Tongue (tissue), 2 donors: Measurements from ENCODE around the gene CLDN5. TPM values are rescaled to one million over a fixed set of nuclear protein-coding genes. Genes with fewer than 3 reads are reported as not detected.

ENCODE experiments used
- DNase-seq: peaks from one replicate; pipeline ENCODE4 v3.0.0-alpha.2; 2015
- total RNA-seq: library from RNA; depleted of rRNA; stranded (reverse); fragments of >200 nt; gene quantifications from one replicate; pipeline ENCODE4 v1.2.3, GENCODE V29; 2014

Gene CLDN5
- total RNA-seq, 1 donor from 2014 or later, result 147 TPM

- no peak for DNase-seq
Measured at GRCh38 chr22:19503869-19504268, 20.3 kb downstream of the CLDN5 start.

GRCh38 chr22:19503367-19503766 is 20.8 kb downstream of the CLDN5 start:
- no peak for DNase-seq

GRCh38 chr22:19501897-19502447 is 22.2 kb downstream of the CLDN5 start:
- no peak for DNase-seq

DNA sequence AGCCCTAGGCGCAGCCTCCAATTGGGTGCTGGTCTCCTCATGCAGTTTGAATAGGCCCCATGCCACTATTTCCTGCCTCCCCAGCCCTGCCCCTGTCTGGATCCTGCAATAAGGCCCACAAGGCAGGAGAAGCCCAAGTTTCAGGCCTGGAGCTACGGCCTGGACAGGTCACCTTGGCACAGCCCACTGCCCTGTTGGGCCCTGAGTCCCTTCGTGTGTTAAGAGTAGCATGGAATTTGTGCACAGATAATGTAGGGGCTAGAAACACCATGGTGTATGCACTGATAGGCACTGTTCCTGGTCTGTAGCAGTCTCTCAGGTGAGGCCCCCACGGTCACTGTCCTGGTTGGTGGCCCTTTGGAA is 24.3 kb downstream of the CLDN5 start:
- DNase-seq, result no peak

DNA sequence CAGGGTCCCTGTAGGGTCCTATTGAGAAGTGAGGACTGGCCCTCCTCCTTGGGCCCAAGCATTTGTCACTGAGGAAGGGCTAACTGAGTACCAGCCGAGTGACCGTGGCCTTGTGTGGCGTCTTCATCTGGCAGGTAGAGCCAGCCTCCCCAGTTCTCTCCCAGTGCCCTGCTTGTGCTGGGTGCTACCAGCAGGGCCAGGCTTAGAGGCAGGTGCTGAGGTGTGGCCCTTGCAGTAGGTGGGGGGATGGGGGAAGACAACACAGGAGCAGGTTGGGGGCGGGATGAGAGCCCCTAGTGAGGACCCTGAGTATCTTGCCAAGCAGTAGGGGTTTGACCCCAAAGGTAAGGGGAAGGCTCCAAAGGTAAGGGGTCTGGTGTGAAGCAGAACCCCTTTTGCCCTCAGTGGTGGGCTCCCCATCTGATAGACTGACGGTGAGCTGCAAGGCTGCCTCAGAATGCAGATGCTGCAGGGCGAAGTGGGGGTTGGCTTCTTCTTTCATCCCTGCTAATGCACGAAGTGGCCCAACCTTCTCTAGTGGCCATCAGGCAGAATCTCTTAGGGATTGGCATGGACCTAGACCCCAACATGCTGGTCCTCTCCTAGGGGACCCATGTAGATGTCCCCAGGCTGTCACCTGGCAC is 24.9 kb downstream of the CLDN5 start:
- no peak for DNase-seq

DNA sequence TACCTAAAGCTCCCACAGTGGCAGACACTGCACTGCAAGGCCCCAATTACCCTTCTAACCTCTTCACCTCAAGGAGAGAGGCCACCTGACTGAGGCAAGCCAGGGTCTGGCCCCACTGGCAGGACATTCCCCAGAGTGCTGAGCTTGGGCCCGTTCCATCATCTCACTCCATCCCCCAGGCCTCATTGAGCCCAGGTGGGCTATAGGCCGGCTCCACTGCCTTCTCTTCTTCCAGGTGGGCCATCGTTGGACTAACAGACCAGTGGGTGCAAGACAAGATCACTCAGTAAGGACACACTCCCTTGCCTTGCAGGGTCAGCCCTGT is 25.4 kb downstream of the CLDN5 start:
- DNase-seq, result no peak

DNA sequence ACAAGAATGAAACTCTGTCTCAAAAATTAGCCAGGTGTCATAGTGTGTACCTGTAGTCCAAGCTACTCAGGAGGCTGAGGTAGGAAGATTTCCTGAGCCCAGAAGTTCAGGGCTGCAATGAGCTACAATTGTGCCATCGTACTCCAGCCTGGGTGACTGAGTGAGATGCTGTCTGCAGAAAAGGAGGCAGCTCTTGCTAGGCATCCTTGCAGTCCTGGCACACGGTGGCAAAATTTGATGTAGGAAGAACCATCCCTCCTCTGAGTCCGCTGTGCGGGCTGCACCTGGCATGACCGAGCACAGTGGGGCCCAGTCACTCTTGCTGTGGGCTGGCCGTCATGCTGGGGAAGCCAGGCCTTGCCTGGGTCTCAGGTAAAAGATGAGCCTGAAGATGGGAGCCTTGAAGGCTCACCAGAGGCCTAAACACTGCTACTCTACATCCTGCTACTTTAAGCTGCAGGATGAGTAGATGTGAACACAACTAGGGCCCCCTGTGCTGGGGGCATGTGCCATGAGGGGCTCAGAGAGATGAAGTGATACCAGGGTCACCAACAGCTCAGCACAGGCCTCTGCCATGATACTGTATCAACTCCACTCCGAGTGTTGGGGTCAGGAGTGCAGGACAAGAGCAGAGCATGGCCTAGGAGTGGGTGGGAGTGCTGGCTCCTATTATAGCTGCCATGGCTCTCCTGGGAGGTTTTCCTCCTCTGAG is 25.9 kb downstream of the CLDN5 start:
- DNase-seq, result no peak

- peak; percentile 83 for DNase-seq
Measured at GRCh38 chr22:19497245-19497644, 27.0 kb downstream of the CLDN5 start.

DNA sequence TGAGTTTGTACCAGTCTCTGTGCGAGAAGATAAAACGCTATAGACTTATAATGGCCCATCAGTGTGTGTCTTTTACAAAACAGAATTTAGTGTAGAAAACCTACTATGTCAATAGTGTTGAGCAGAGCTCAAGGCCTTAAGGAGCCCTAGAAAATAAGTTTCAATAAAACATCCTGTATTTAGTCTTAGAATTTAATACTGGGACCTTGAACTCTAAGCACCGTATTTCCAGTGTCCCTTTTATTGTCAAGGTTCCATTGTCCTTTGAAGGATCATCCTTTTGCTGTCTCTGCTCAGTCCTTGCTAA is 27.9 kb downstream of the CLDN5 start:
- no peak for DNase-seq

GRCh38 chr22:19495562-19496323 is 28.5 kb downstream of the CLDN5 start:
- DNase-seq, result peak; percentile 35

DNA sequence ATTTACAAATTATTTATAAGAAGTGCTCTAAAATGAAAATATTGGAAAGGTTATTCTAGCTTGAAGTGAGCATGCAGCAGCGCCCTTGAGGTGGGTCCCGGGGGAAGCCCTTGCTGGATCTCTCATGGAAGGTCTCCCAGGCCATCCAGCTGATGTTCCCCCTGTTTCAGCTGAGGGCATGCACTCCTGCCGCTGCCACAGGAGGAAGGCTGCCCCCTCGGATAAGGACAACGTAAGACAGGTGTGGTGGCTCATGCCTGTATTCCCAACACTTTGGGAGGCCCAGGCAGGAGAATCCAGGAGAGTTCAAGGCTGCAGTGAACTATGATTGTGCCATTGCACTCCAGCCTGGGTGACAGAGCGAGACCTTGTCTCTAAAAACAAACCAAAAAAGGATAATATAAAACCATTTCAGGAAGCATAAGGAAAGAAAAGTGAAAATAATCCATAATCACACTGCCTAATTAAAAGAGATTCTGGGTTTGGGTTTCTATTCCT is 29.5 kb downstream of the CLDN5 start:
- DNase-seq, result no peak

- no peak for DNase-seq
Measured at GRCh38 chr22:19494001-19494560, 30.1 kb downstream of the CLDN5 start.

GRCh38 chr22:19492504-19493174 is 31.6 kb downstream of the CLDN5 start:
- DNase-seq, result no peak

DNA sequence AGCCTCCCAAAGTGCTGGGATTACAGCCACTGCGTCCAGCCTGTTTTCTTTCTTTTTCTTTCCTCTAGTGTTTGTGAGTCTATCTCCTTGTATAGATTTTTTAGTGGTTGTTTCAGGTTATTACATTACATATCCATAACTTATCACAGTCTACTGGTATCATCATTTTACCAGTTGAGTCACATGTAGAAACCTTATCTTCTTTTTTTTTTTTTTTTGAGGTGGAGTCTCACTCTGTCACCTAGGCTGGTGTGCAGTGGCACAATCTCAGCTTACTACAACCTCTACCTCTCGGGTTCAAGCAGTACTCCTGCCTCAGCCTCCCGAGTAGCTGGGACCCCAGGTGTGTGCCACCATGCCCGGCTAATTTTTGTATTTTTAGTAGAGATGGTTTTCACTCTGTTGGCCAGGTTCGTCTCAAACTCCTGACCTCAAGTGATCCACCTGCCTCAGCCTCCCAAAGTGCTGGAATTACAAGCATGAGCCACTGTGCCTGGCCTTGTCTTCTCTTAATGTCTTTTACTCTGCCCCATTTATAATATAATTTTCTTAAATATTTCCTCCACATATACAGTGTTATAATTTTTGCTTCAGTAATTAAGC is 33.5 kb downstream of the CLDN5 start:
- DNase-seq, result no peak

- peak; percentile 45 for DNase-seq
Measured at GRCh38 chr22:19488884-19489843, 35.0 kb downstream of the CLDN5 start.

- DNase-seq, result no peak
Measured at GRCh38 chr22:19488285-19488684, 35.9 kb downstream of the CLDN5 start.

- DNase-seq, result no peak
Measured at GRCh38 chr22:19483481-19484244, 40.5 kb downstream of the CLDN5 start.

GRCh38 chr22:19482297-19482696 is 41.9 kb downstream of the CLDN5 start:
- no peak for DNase-seq

DNA sequence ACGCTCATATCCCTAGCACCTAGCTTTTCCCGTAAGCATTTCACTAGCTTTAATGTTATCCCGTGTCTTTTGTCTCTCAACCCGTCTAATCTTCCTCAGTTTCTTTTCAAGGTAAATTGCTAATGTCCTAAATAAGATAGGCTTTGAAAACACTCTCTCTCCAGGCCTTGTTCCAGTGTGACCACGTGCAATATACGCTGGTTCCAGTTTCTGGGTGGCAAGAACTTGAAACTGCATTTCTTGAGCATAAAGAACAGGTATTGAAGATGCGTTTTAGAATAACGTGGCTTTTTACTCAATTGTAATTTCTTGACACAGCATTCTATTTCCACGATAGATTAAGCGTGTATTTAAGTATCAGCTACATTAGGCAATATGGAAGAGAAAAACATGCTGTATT is 43.4 kb downstream of the CLDN5 start:
- no peak for DNase-seq

- no peak for DNase-seq
Measured at GRCh38 chr22:19480173-19480568, 44.0 kb downstream of the CLDN5 start.
